ENCODE results near the gene DKK3. TPM values are rescaled to one million over a fixed set of nuclear protein-coding genes. Genes with fewer than 3 reads are reported as not detected.

Gene DKK3
- total and polyA plus RNA-seq, 4 donors = 3.1 to 9.9 (median 7.1) TPM

GRCh38 chr11:11985954-11986949 is 22.2 kb downstream of the DKK3 start:
- Histone ChIP-seq H3K9ac (ENCODE audit: low read depth in 1 of 2, low read length in 2 of 2) (no peak overlapping the region), H3K36me3 (ENCODE audit: control insufficient read depth in 4 of 4, insufficient read depth in 3 of 4, low read depth in 1 of 4, low read length in 3 of 4) (no peaks in the 10 kb centered on the region), H3K9me3 (ENCODE audit: control insufficient read depth in 4 of 4, low read length in 3 of 4) (no peaks in the 10 kb centered on the region), H3K4me1 (ENCODE audit: control insufficient read depth in 4 of 4, insufficient read depth in 4 of 4, low read length in 3 of 4) (no peaks in the 10 kb centered on the region), H3K27me3 (ENCODE audit: control insufficient read depth in 4 of 4, insufficient read depth in 4 of 4, low read length in 3 of 4) (no peaks in the 10 kb centered on the region), H3K27ac (ENCODE audit: low read depth in 1 of 2, low read length in 2 of 2) (no peak overlapping the region), H3K4me3 (ENCODE audit: low read depth in 1 of 3, low read length in 3 of 3) (no peak overlapping the region)
- WGBS = 91% methylated on average over 9 of the region's 9 CpGs
- no peak for DNase-seq (ENCODE audit: low spot score)
- TF ChIP-seq RXRA (IDR thresholded peaks at IDR 0.05) = no peak
- TF ChIP-seq RAD21 (IDR thresholded peaks at IDR 0.05) = no peak
- no peak for TF ChIP-seq TAF1 (conservative IDR thresholded peaks at IDR 0.05)
- TF ChIP-seq SP1 (IDR thresholded peaks at IDR 0.05) = no peak
- TF ChIP-seq YY1 (IDR thresholded peaks at IDR 0.05) = no peak
- no peak for TF ChIP-seq FOXA1 (IDR thresholded peaks at IDR 0.05)
- TF ChIP-seq HNF4A (conservative IDR thresholded peaks at IDR 0.05) = no peak
- TF ChIP-seq NR2F2 (IDR thresholded peaks at IDR 0.05) = no peak
- TF ChIP-seq JUND (IDR thresholded peaks at IDR 0.05) = no peak
- no peak for TF ChIP-seq GABPA (IDR thresholded peaks at IDR 0.05 in 1 of 2, conservative IDR thresholded peaks at IDR 0.05 in 1 of 2)
- TF ChIP-seq MAX (IDR thresholded peaks at IDR 0.05) = no peak
- TF ChIP-seq ZBTB33 (IDR thresholded peaks at IDR 0.05) = no peak
- TF ChIP-seq EGR1 (IDR thresholded peaks at IDR 0.05; ENCODE audit: low read depth in 2 of 2) = no peak

- Histone ChIP-seq H3K9ac (ENCODE audit: low read depth in 1 of 2, low read length in 2 of 2) (no peak overlapping the region), H3K27me3 (ENCODE audit: control insufficient read depth in 4 of 4, insufficient read depth in 4 of 4, low read length in 3 of 4) (no peaks in the 10 kb centered on the region), H3K4me1 (ENCODE audit: control insufficient read depth in 4 of 4, insufficient read depth in 4 of 4, low read length in 3 of 4) (no peaks in the 10 kb centered on the region), H3K4me3 (ENCODE audit: low read depth in 1 of 3, low read length in 3 of 3) (no peak overlapping the region), H3K36me3 (ENCODE audit: control insufficient read depth in 4 of 4, insufficient read depth in 3 of 4, low read depth in 1 of 4, low read length in 3 of 4) (no peaks in the 10 kb centered on the region), H3K9me3 (ENCODE audit: control insufficient read depth in 4 of 4, low read length in 3 of 4) (no peaks in the 10 kb centered on the region), H3K27ac (ENCODE audit: low read depth in 1 of 2, low read length in 2 of 2) (no peak overlapping the region)
- TF ChIP-seq TAF1 (conservative IDR thresholded peaks at IDR 0.05) = no peak
- TF ChIP-seq REST (IDR thresholded peaks at IDR 0.05) = no peak
- no peak for TF ChIP-seq FOXA2 (IDR thresholded peaks at IDR 0.05)
- no peak for TF ChIP-seq HNF4A (conservative IDR thresholded peaks at IDR 0.05)
- TF ChIP-seq GABPA (IDR thresholded peaks at IDR 0.05 in 1 of 2, conservative IDR thresholded peaks at IDR 0.05 in 1 of 2) = no peak
- no peak for TF ChIP-seq EGR1 (IDR thresholded peaks at IDR 0.05; ENCODE audit: low read depth in 2 of 2)
- TF ChIP-seq CTCF (IDR thresholded peaks at IDR 0.05; ENCODE audit: low read depth, low read length, missing input control) = no peak
- TF ChIP-seq RAD21 (IDR thresholded peaks at IDR 0.05) = no peak
- no peak for TF ChIP-seq ATF3 (IDR thresholded peaks at IDR 0.05)
- TF ChIP-seq ZBTB33 (IDR thresholded peaks at IDR 0.05) = no peak
- TF ChIP-seq RXRA (IDR thresholded peaks at IDR 0.05) = no peak
- TF ChIP-seq MAX (IDR thresholded peaks at IDR 0.05) = no peak
- TF ChIP-seq FOXA1 (IDR thresholded peaks at IDR 0.05) = no peak
- no peak for TF ChIP-seq HNF4G (IDR thresholded peaks at IDR 0.05)
- no peak for TF ChIP-seq JUND (IDR thresholded peaks at IDR 0.05)
- no peak for TF ChIP-seq YY1 (IDR thresholded peaks at IDR 0.05)
- no peak for TF ChIP-seq SP1 (IDR thresholded peaks at IDR 0.05)
- no peak for TF ChIP-seq NR2F2 (IDR thresholded peaks at IDR 0.05)
- WGBS = 96% methylated on average over 8 of the region's 8 CpGs
- no peak for DNase-seq (ENCODE audit: low spot score)
Observed at GRCh38 chr11:11985016-11985715, 23.3 kb downstream of the DKK3 start.
